NT2/D1 (cell line): ENCODE data around the gene TBC1D2.

Experiments used
- SUZ12 ChIP-seq: IDR thresholded peaks from 2 replicates; pipeline ENCODE4 v1.6.1; 2011; ENCODE audit not compliant: insufficient read length, insufficient read depth; ENCODE audit errors: extremely low read depth
- YY1 ChIP-seq: IDR thresholded peaks from 2 replicates; pipeline ENCODE4 v1.6.1; 2011; ENCODE audit not compliant: insufficient read length, insufficient read depth
- ZNF274 ChIP-seq: IDR thresholded peaks from 2 replicates; pipeline ENCODE4 v1.6.1; 2011; ENCODE audit warnings: mild to moderate bottlenecking, low read depth, low read length

- no peak for TF ChIP-seq YY1
- no peak for TF ChIP-seq ZNF274
- no peak for TF ChIP-seq SUZ12
These were observed 36.7 kb downstream of the TBC1D2 start for GRCh38 chr9:98218562-98219363.
